Sigmoid colon (tissue), 4 donors: ENCODE measurements around the gene GARNL3.

Experiments used
- CTCF ChIP-seq, 4 experiments: fragments of 450-650 bp in 3 of 4; fragments of 200-600 bp in 1 of 4; IDR thresholded peaks; one replicate each; pipeline ENCODE4 v1.5.1; 2016 to 2019; ENCODE audit warnings: antibody characterized with exemption in 4 of 4, mild to moderate bottlenecking in 3 of 4, moderate library complexity in 2 of 4
- EP300 ChIP-seq, 4 donors: sonication (generic); formaldehyde crosslinking; IDR thresholded peaks; one replicate each; pipeline ENCODE4 v1.6.1; 2017; ENCODE audit warnings: antibody characterized with exemption in 4 of 4
- POLR2AphosphoS5 ChIP-seq, 4 donors: sonication (generic); formaldehyde crosslinking; IDR thresholded peaks; one replicate each; pipeline ENCODE4 v1.6.1; 2017; ENCODE audit warnings: antibody characterized with exemption in 4 of 4

DNA sequence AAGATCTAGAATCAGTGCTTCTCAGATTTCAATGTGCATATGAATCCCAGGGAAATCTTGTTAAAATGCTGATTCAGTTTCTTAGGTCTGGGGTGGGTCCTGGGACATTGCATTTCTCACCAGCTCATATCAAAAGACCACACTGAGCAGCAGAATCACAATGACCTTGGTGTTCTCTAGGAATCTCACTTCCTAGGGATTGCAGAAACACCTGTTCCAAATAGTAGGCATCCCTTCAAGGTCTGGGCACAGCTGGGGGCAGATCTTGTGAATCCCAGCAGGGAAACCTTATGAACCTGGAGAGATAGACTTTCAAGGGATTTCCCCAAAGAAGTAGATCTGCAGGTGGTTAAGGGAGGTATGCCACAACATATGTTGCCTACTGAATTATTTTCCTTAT, 8.9 kb upstream of the GARNL3 start:
- TF ChIP-seq CTCF (IDR thresholded peaks at IDR 0.05) (no peak), POLR2AphosphoS5 (IDR thresholded peaks at IDR 0.05) (no peak), EP300 (IDR thresholded peaks at IDR 0.05) (no peak)
